ENCODE measurements around the gene RP2.

DNA sequence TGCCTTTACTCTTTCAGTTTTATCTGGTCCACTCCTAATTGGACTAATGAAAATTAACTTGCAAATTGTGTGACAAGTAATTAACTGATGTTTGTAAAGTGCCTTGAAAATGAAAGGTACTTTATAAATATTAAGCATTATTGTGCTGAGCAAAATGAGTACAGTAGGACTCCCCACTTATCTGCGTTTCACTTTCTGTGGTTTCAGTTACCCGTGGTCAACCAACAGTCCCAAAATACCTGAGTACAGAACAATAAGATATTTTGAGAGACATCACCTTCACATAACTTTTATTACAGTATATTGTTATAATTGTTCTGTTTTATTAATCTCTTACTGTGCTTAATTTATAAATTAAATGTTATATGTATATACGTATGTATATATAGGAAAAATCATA, 48.0 kb downstream of the RP2 start:
- TF ChIP-seq, protein P1, sequence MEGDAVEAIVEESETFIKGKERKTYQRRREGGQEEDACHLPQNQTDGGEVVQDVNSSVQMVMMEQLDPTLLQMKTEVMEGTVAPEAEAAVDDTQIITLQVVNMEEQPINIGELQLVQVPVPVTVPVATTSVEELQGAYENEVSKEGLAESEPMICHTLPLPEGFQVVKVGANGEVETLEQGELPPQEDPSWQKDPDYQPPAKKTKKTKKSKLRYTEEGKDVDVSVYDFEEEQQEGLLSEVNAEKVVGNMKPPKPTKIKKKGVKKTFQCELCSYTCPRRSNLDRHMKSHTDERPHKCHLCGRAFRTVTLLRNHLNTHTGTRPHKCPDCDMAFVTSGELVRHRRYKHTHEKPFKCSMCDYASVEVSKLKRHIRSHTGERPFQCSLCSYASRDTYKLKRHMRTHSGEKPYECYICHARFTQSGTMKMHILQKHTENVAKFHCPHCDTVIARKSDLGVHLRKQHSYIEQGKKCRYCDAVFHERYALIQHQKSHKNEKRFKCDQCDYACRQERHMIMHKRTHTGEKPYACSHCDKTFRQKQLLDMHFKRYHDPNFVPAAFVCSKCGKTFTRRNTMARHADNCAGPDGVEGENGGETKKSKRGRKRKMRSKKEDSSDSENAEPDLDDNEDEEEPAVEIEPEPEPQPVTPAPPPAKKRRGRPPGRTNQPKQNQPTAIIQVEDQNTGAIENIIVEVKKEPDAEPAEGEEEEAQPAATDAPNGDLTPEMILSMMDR (IDR thresholded peaks at IDR 0.05), result no peak
- TF ChIP-seq POLR2A (IDR thresholded peaks at IDR 0.05), result no peak

All from right lobe of liver (tissue), 4 donors.